HFF-Myc (cell line): ENCODE measurements around the gene NANOS2.

Experiments
- DNase-seq: peaks from one replicate; pipeline ENCODE4 v3.0.0-alpha.2; 2011; ENCODE audit warnings: low read depth; ENCODE audit errors: extremely low read depth
- H3K4me3 ChIP-seq: replicated peaks from 2 replicates; pipeline ENCODE4 v1.5.1; 2011; ENCODE audit warnings: low read depth, mild to moderate bottlenecking, control low read depth, low read length
- TF ChIP-seq, protein P1 (sequence below): IDR thresholded peaks from 2 replicates; pipeline ENCODE4 v1.5.1; 2012; ENCODE audit warnings: mild to moderate bottlenecking, low read depth, low read length, control low read depth; ENCODE audit errors: missing control alignments

NANOS2 gene

DNA sequence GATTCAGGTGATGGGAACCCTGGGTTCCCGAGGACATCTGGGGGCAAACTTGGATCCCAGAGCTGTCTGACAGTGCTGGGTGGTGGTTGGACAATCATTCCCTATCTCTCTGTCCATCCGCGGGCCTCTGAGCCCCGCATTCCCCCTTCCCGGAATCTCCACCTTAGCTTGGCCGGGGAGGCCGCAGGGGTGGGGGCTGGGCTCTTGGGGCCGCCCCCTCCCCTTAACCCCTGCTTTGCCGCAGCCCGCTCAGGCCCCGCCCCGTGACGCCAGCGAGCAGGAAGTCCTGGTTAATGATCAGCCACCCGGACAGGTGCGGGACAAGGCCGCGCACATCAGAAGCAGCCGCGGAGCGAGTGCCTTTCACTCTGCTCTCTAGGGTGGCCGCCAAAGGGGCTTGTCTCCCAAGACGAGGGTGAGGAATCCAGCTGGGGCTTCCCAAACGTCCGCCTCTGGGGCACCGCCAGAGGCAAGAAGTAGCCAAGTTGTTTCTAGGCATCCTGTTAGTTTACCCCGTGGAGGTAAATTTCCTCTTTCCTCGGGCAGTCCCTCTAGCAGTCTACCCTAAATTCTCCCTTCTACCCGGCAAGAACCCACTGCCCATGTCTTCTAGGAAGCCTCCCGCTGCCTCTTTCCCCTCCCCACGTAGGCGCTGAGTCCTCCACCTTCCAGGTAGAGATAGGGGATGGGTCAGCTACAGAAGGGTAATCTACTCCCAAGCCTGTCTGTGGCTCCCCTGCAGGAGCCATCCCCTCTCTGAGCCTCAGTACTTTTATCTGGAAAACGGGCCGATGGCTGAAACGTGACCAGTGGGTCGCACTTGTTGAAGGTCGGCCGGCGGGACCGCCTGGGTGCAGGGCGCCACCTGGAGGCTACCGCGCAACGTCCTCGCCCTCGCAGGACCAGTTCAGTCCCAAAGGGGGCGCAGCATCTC is 31.7 kb downstream of the NANOS2 start:
- TF ChIP-seq, protein P1, sequence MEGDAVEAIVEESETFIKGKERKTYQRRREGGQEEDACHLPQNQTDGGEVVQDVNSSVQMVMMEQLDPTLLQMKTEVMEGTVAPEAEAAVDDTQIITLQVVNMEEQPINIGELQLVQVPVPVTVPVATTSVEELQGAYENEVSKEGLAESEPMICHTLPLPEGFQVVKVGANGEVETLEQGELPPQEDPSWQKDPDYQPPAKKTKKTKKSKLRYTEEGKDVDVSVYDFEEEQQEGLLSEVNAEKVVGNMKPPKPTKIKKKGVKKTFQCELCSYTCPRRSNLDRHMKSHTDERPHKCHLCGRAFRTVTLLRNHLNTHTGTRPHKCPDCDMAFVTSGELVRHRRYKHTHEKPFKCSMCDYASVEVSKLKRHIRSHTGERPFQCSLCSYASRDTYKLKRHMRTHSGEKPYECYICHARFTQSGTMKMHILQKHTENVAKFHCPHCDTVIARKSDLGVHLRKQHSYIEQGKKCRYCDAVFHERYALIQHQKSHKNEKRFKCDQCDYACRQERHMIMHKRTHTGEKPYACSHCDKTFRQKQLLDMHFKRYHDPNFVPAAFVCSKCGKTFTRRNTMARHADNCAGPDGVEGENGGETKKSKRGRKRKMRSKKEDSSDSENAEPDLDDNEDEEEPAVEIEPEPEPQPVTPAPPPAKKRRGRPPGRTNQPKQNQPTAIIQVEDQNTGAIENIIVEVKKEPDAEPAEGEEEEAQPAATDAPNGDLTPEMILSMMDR: peak; percentile 99
- H3K4me3 ChIP-seq: no peak overlapping the region; the same call in 1 of the 2 replicates
- peak; percentile 69 for DNase-seq

DNA sequence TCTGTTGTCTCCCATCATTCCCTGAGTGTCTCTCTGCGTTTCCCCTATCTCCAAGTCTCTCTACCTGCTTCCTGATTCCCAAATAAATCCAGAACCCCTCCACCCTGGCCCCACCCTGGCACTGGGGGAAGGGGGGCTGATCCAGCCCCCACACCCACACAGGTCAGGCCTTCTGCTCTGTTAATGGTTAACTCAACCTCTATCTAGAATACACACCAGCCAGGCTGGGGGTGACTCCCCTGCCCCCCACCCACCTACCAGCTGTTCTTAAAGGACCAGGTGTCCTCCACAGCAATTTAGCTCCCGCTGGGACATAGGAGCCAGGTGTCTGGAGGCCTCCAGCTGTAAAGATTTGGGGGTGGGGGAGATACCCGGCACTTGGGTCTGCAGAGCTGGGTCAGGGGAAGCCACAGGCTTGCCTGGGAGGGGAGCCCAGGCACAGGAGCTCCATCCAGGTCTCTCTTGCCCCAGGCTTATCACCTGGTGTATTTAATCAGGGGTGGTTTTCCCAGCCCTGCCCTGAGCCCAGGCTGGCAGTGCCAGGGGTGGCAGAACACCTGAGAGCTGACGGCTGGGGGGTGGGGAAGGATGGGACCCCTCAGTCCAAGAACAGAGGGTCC is 32.6 kb downstream of the NANOS2 start:
- DNase-seq: no peak

DNA sequence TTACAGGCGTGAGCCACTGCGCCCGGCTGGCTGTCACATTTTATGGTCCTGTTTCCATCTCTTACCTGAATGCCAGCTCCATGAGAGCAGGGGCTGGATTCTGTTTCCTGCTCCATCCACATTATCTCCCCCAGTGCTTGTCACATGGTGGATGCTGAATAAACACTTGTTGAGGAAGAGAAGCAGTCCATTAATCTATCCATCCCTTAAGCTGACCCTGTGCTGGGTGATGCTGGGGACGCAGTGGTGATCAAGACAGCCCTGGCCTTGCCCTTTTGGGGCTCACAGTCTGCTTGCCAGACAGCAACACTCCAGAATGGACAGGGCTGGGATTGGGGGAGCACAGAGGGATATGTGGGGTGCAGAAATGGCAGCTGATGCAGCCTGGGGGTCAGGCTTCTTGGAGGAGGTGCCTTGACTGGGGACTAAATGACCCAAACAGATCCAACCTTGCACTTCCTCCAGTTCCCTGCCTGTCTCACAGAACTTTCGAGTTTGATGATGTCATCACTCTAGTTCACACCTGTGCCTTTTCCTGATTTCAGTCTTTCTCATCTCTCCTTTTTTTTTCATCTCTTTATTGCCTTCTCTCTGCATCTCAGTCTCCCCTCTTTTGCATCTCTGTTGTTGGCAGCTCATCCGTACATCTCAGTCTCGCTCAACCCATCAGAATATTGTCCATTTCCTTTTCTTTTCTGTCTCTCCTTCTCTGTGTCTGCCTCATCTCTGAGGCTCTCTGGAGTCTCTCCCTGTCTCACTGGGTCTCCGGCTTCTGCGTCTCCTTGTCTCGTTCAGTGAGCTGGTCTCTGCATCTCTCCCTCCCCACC is 33.3 kb downstream of the NANOS2 start:
- DNase-seq: no peak
- no peak overlapping the region for H3K4me3 ChIP-seq
- TF ChIP-seq, protein P1: no peak

More for the DNA sequence above, 32.6 kb downstream of the NANOS2 start:
- TF ChIP-seq, protein P1: no peak
- H3K4me3 ChIP-seq: no peak overlapping the region

DNA sequence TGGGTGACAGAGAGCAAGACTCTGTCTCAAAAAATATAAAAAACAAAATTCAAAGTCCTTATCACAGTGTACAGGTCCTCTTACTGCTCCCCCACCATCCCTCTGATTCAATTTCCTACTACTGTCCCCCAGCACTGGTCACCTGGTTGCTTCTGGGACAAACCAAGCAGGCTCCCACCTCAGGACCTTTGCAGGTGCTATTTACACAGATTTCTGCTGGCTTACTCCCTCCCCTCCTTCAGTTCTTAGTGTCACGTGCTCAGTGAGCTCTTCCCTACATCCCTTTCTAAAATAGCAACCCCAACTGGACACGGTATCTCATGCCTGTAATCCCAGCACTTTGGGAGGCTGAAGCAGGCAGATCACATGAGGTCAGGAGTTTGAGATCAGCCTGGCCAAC is 34.6 kb downstream of the NANOS2 start:
- TF ChIP-seq, protein P1: no peak
- no peak overlapping the region for H3K4me3 ChIP-seq
- no peak for DNase-seq

DNA sequence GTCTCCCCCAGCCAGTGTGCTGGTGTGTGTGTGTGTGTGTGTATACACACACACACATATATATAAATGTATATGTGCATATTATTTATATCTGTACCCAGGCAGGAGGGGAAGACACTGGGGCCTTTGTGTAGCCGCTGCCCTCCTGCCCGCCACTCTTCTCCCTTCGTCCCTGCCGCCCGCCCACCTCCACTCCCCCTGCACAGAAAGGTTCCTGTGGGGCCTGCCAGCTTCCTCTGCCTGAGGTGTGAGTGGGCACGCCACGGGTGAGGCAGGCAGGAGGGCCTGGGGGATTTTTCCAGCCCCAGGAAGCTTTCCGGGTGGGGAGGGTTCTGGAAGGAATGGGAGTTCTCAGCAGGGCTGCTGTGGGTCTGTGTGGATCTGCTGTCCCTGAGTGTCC is 35.5 kb downstream of the NANOS2 start:
- H3K4me3 ChIP-seq: no peak overlapping the region
- DNase-seq: no peak
- TF ChIP-seq, protein P1: no peak

DNA sequence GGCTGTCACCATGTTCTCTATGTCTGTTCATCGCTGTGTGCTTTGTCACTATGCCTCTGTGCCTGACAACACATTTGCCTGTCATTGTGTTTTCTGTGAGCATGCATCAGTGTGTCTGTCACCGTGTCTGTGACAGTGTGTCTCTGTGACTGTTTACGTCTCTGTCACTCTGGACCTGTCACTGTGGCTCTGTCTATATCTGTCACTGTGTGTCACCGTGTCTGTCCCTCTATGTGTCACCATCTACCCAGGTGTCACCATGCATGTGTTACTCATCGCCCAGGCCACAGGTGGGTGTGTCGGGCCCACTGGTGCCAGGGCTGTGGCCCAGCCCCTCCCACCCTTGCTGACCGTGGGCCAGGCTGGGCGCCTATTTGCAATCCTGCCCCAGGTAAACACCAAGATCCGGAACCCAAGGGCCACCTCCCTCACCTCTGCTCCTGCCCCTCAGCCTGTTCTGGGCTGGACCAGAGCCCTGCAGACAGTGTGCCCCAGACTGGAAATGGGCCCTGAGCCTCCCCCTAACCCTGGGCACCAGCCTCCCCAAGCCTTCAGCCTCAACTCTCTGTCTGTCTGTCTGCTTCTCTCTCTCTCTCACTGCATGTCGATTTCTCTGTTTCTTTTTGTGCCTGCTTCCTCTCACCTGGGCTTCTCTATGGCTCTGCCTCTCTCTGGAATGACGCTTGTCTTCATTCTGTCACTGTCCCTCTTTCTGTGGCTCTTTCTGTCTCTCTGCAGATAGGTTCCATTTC is 36.4 kb downstream of the NANOS2 start:
- TF ChIP-seq, protein P1: no peak
- no peak for DNase-seq
- no peak overlapping the region for H3K4me3 ChIP-seq
